Measurements from ENCODE around the gene OR56B1.

OR56B1 gene

GRCh38 chr11:5737670-5738392, 1.6 kb downstream of the OR56B1 start:
- DNase-seq = no peak

- no peak for DNase-seq
These were observed 2.2 kb downstream of the OR56B1 start for GRCh38 chr11:5738431-5738830.

GRCh38 chr11:5746614-5747013, 10.4 kb downstream of the OR56B1 start:
- no peak for DNase-seq

GRCh38 chr11:5749836-5750235, 13.6 kb downstream of the OR56B1 start:
- no peak for DNase-seq

GRCh38 chr11:5753943-5754342, 17.7 kb downstream of the OR56B1 start, which contains the start of gene OR52N4:
OR52N4 (plus strand) TSS chr11:5754243; CDS start chr11:5754741, 498 bp downstream.
- no peak for DNase-seq

- no peak for DNase-seq
These were observed 30.8 kb downstream of the OR56B1 start for GRCh38 chr11:5767056-5767455.

GRCh38 chr11:5783255-5783654, 47.0 kb downstream of the OR56B1 start, which contains the start of gene OR52N5:
OR52N5 (minus strand) TSS chr11:5783355; CDS start chr11:5778634, 4,721 bp downstream.
- DNase-seq = no peak
